Endodermal cell (in vitro differentiated cells): ENCODE measurements around the gene REEP6. TPM values are rescaled to one million over a fixed set of nuclear protein-coding genes. Genes with fewer than 3 reads are reported as not detected.

Experiments used
- DNase-seq: peaks from one replicate; pipeline ENCODE4 v3.0.0-alpha.2; 2017
- H3K27ac ChIP-seq: 2 replicates; pipeline ENCODE4 v1.5.1; 2013; ENCODE audit warnings: mild to moderate bottlenecking, low read depth, low read length, moderate library complexity
- H3K27me3 ChIP-seq: 2 replicates; pipeline ENCODE4 v1.6.1; 2013; ENCODE audit warnings: mild to moderate bottlenecking, low read length, moderate library complexity; ENCODE audit not compliant: insufficient read depth, control insufficient read depth, poor library complexity, severe bottlenecking
- H3K36me3 ChIP-seq: 2 replicates; pipeline ENCODE4 v1.7.0; 2013; ENCODE audit warnings: mild to moderate bottlenecking, low read length, moderate library complexity; ENCODE audit not compliant: control insufficient read depth, insufficient read depth
- H3K4me1 ChIP-seq: one replicate; pipeline ENCODE4 v1.7.0; 2013; ENCODE audit warnings: low read length; ENCODE audit not compliant: control insufficient read depth, insufficient read depth
- H3K4me3 ChIP-seq: 2 replicates; pipeline ENCODE4 v1.5.1; 2013; ENCODE audit warnings: mild to moderate bottlenecking, low read length, moderate library complexity
- H3K9ac ChIP-seq: 2 replicates; pipeline ENCODE4 v1.6.1; 2013; ENCODE audit warnings: mild to moderate bottlenecking, low read length, moderate library complexity; ENCODE audit not compliant: poor library complexity, severe bottlenecking; ENCODE audit errors: extremely low read depth
- H3K9me3 ChIP-seq: 2 replicates; pipeline ENCODE4 v1.6.1; 2013; ENCODE audit warnings: mild to moderate bottlenecking, low read length, moderate library complexity; ENCODE audit not compliant: control insufficient read depth
- H3K27ac Mint-ChIP-seq: 2 replicates; pipeline ENCODE4 v1.8.0; 2020; ENCODE audit warnings: mixed read lengths
- H3K27me3 Mint-ChIP-seq: 2 replicates; pipeline ENCODE4 v1.8.0; 2021; ENCODE audit warnings: mild to moderate bottlenecking, mixed read lengths; ENCODE audit not compliant: insufficient read depth
- H3K36me3 Mint-ChIP-seq: 2 replicates; pipeline ENCODE4 v1.8.0; 2020; ENCODE audit warnings: low read depth, mixed read lengths
- H3K4me1 Mint-ChIP-seq: 2 replicates; pipeline ENCODE4 v1.8.0; 2020; ENCODE audit warnings: mixed read lengths
- H3K4me3 Mint-ChIP-seq: 2 replicates; pipeline ENCODE4 v1.8.0; 2020; ENCODE audit warnings: mild to moderate bottlenecking, moderate library complexity, mixed read lengths
- H3K9me3 Mint-ChIP-seq: 2 replicates; pipeline ENCODE4 v1.8.0; 2020; ENCODE audit warnings: mild to moderate bottlenecking, mixed read lengths
- WGBS, 2 experiments: methylation state at CpG; one replicate each; pipeline versions ENCODE4 v1.1.5 to v1.1.7; 2013; ENCODE audit warnings: missing lambda C conversion rate in 2 of 2, mixed read lengths in 1 of 2; ENCODE audit not compliant: insufficient coverage in 1 of 2, insufficient read length in 1 of 2; 5-methylcytosine and 5-hydroxymethylcytosine counted together
- total RNA-seq, 2 donors: library from RNA; stranded (reverse); fragmentation: NEBNext Ultra II Directional in 1 of 2; extraction: Animal tissue kit (Norgen Biotek cat#: 25700) in 1 of 2; gene quantifications; 2 replicates in 1 of 2; 3 replicates in 1 of 2; pipeline ENCODE4 v1.2.1, GENCODE V29; 2021
- TF ChIP-seq, protein P1 (sequence below): fragments of 200-600 bp; sonication (generic); conservative IDR thresholded peaks from 2 replicates; pipeline ENCODE4 v1.5.0; 2021; ENCODE audit warnings: antibody characterized with exemption, mild to moderate bottlenecking

The REEP6 gene
- total RNA-seq, 2 donors from 2014 or later, result 24.7 to 49.4 TPM

- peaks cover 37% of the 10 kb centered on the region for H3K27me3 Mint-ChIP-seq
- 69 to 78% methylated on average over 16 to 17 of the region's 17 CpGs for WGBS, 2 experiments
- H3K4me3 Mint-ChIP-seq, result peak overlapping the region; percentile 23
These were observed 49.5 kb downstream of the REEP6 start for GRCh38 chr19:1540365-1540925.

More at GRCh38 chr19:1540365-1540925, 49.5 kb downstream of the REEP6 start:
- Histone ChIP-seq H3K27ac (no peak overlapping the region), H3K4me1 (no peaks in the 10 kb centered on the region), H3K27me3 (peaks cover 7% of the 10 kb centered on the region), H3K36me3 (no peaks in the 10 kb centered on the region), H3K9me3 (no peaks in the 10 kb centered on the region), H3K9ac (no peak overlapping the region), H3K4me3 (no peak overlapping the region)
- TF ChIP-seq, protein P1, sequence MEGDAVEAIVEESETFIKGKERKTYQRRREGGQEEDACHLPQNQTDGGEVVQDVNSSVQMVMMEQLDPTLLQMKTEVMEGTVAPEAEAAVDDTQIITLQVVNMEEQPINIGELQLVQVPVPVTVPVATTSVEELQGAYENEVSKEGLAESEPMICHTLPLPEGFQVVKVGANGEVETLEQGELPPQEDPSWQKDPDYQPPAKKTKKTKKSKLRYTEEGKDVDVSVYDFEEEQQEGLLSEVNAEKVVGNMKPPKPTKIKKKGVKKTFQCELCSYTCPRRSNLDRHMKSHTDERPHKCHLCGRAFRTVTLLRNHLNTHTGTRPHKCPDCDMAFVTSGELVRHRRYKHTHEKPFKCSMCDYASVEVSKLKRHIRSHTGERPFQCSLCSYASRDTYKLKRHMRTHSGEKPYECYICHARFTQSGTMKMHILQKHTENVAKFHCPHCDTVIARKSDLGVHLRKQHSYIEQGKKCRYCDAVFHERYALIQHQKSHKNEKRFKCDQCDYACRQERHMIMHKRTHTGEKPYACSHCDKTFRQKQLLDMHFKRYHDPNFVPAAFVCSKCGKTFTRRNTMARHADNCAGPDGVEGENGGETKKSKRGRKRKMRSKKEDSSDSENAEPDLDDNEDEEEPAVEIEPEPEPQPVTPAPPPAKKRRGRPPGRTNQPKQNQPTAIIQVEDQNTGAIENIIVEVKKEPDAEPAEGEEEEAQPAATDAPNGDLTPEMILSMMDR, result no peak
- H3K9me3 Mint-ChIP-seq, result no peaks in the 10 kb centered on the region
- no peak overlapping the region for H3K27ac Mint-ChIP-seq
- H3K4me1 Mint-ChIP-seq, result no peaks in the 10 kb centered on the region
- no peaks in the 10 kb centered on the region for H3K36me3 Mint-ChIP-seq
- no peak for DNase-seq

Other genes starting within 250 kb of the REEP6 start
- gene ATP5F1D, start 249.4 kb upstream of the REEP6 start, total RNA-seq, result 100 to 1,000 TPM; 144 to 159 TPM
- gene MIDN, start 242.6 kb upstream of the REEP6 start, total RNA-seq, result 100 to 1,000 TPM; 183 to 185 TPM
- gene CIRBP, start 221.8 kb upstream of the REEP6 start, total RNA-seq, result 100 to 1,000 TPM; 282 to 301 TPM
- 10 to 100 TPM; 45.1 to 46.0 TPM for gene FAM174C, start 215.7 kb upstream of the REEP6 start, total RNA-seq
- gene EFNA2, start 205.3 kb upstream of the REEP6 start, total RNA-seq, result 10 to 100 TPM; 28.6 to 30.7 TPM
- 10 to 100 TPM; 57.0 to 62.5 TPM for gene NDUFS7, start 107.3 kb upstream of the REEP6 start, total RNA-seq
- 10 to 100 TPM; 38.4 to 49.6 TPM for gene GAMT, start 89.6 kb upstream of the REEP6 start, total RNA-seq
- gene DAZAP1, start 83.6 kb upstream of the REEP6 start, total RNA-seq, result 100 to 1,000 TPM; 154 to 179 TPM
- gene RPS15, start 52.8 kb upstream of the REEP6 start, total RNA-seq, result 1,000 to 10,000 TPM; 1,298 to 1,321 TPM
- gene APC2, start 41.1 kb upstream of the REEP6 start, total RNA-seq, result under 1 TPM; 0.38 to 0.57 TPM
- 10 to 100 TPM; 40.0 to 51.1 TPM for gene C19orf25, start 12.0 kb upstream of the REEP6 start, total RNA-seq
- gene PCSK4, start 831 bp upstream of the REEP6 start, total RNA-seq, result 10 to 100 TPM; 25.2 to 31.6 TPM
- 1 to 10 TPM; 4.1 to 4.8 TPM for gene ADAMTSL5, start 21.8 kb downstream of the REEP6 start, total RNA-seq
- under 1 TPM in 1 of 2 donors, not detected in 1; 0.48 TPM for gene PLK5, start 32.9 kb downstream of the REEP6 start, total RNA-seq
- gene MEX3D, start 77.1 kb downstream of the REEP6 start, total RNA-seq, result 100 to 1,000 TPM in 1 of 2 donors, 10 to 100 TPM in 1; 94.1 to 103 TPM
- gene MBD3, start 101.7 kb downstream of the REEP6 start, total RNA-seq, result 100 to 1,000 TPM; 108 TPM
- 100 to 1,000 TPM; 171 to 195 TPM for gene UQCR11, start 114.3 kb downstream of the REEP6 start, total RNA-seq
- 100 to 1,000 TPM; 233 to 268 TPM for gene TCF3, start 161.4 kb downstream of the REEP6 start, total RNA-seq